OCI-M2 (cell line): ENCODE data around the gene ARMC9.
"Not testable (repeated sequence)": the region's sequence is repeated elsewhere in the genome, so short reads cannot be mapped to it uniquely, and the experiment has no call there.

Experiments
- DNase-seq: peaks from one replicate; lab custom pipeline; 2025; ENCODE audit not compliant: unreplicated experiment; lab: John Stamatoyannopoulos, UW

Gene ARMC9

GRCh38 chr2:231394211-231395141, 196.0 kb downstream of the ARMC9 start:
- no peak for DNase-seq

GRCh38 chr2:231395188-231396057, 197.0 kb downstream of the ARMC9 start, which contains the start of gene B3GNT7:
B3GNT7 (plus strand) TSS chr2:231395710; CDS start chr2:231395804, 94 bp downstream.
- DNase-seq, result no peak

GRCh38 chr2:231396058-231396821, 197.8 kb downstream of the ARMC9 start:
- no peak for DNase-seq

GRCh38 chr2:231397011-231397927, 198.8 kb downstream of the ARMC9 start:
- no peak for DNase-seq

- no peak for DNase-seq
These were observed 199.5 kb downstream of the ARMC9 start for GRCh38 chr2:231397928-231398294.

- DNase-seq, result no peak
These were observed 200.2 kb downstream of the ARMC9 start for GRCh38 chr2:231398585-231398984.

GRCh38 chr2:231399046-231399852, 200.8 kb downstream of the ARMC9 start:
- DNase-seq, result no peak

- DNase-seq, result no peak
These were observed 201.6 kb downstream of the ARMC9 start for GRCh38 chr2:231399853-231400680.

- not testable (repeated sequence) for DNase-seq
These were observed 202.2 kb downstream of the ARMC9 start for GRCh38 chr2:231400681-231401080.

- not testable (repeated sequence) for DNase-seq
These were observed 202.7 kb downstream of the ARMC9 start for GRCh38 chr2:231401101-231401500.

GRCh38 chr2:231403421-231404182, 205.2 kb downstream of the ARMC9 start:
- not testable (repeated sequence) for DNase-seq

- not testable (repeated sequence) for DNase-seq
These were observed 205.8 kb downstream of the ARMC9 start for GRCh38 chr2:231404183-231404578.

GRCh38 chr2:231405601-231406367, 207.4 kb downstream of the ARMC9 start:
- DNase-seq, result not testable (repeated sequence)

GRCh38 chr2:231407686-231408085, 209.3 kb downstream of the ARMC9 start:
- DNase-seq, result not testable (repeated sequence)

- DNase-seq, result not testable (repeated sequence)
These were observed 209.9 kb downstream of the ARMC9 start for GRCh38 chr2:231408304-231408703.

GRCh38 chr2:231409776-231410175, 211.3 kb downstream of the ARMC9 start:
- no peak for DNase-seq
